ENCODE results near the gene TCEAL6.
A peak's percentile ranks its signal among the peaks of the same experiment; 100 is the strongest.
"Not testable (repeated sequence)": the region's sequence is repeated elsewhere in the genome, so short reads cannot be mapped to it uniquely, and the experiment has no call there.

The TCEAL6 gene

DNA sequence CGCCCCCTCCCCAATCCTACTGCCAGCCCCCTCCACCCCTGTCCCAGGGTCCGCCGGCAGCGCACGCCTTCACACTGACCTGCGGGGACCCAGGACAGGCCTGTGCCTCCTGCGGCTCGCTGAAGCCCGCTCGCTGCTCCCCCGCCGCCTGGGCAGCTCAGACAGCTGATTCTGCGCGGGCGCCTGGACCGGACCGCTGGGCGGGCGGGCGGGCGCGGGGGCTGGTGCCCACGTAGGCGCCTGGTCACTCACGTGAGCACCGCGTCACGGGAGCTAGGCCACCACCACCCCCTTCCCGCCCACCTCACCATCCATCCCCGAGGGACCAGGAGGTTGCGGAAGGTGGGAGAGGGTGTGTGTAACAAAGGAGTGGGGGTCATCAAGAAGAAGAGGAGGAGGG is at the start of gene TCEAL6:
Gene TCEAL6, minus strand, starts transcription at position 208 of the 400 bp plus-strand sequence.
- not testable (repeated sequence) for DNase-seq

DNA sequence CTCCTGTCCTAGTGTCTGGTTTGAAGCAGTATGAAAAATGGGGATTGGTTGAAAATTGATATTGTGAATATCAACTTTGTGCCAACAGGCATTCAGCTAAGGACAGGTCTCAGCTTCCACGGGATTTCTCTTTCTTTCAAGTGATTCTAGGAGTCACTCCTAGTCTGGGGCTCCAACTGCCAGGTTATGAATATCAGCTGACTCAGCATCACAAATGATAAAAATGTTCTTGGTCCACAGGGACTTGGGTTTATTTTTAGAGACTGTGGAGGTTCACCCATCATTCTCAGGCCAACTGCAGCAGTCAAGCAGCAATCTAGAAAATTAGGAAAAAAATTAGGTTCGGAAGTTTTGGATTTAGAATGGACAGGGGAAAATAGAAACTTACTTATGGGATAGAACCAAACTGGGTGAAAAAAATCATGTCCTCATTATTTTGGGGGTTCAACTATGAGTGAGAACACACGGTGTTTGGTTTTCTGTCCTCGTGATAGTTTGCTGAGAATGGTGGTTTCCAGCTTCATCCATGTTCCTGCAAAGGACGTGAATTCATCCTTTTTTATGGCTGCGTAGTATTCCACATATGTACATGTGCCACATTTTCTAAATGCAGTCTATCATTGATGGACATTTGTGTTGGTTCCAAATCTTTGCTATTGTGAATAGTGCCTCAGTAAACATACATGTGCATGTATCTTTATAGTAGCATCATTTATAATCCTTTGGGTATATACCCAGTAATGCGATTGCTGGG is 43.9 kb upstream of the TCEAL6 start:
- DNase-seq = no peak

DNA sequence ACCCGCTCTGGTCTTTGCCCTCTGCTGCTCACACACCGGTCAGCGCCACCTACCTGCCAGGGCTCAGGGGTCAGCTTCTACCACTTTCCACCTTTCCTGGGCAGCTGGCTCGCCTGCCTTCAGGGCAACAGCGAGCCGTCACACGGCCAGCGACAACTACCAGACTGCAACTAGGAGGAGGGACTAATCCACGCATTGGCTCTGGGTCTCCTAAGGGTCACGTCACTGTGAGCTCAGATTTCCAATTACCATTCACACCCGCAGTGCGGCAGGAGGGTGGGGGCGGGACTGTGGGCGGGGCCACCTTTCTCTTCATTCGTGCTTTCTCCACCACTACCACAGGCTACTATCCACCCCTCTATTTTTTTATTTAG is 13.5 kb upstream of the TCEAL6 start, which contains the start of gene BEX5:
Gene BEX5, minus strand, starts transcription at position 172 of the 374 bp plus-strand sequence. CDS start 1,712 bp downstream, outside the sequence.
- peak; percentile 49 to 62 for DNase-seq

DNA sequence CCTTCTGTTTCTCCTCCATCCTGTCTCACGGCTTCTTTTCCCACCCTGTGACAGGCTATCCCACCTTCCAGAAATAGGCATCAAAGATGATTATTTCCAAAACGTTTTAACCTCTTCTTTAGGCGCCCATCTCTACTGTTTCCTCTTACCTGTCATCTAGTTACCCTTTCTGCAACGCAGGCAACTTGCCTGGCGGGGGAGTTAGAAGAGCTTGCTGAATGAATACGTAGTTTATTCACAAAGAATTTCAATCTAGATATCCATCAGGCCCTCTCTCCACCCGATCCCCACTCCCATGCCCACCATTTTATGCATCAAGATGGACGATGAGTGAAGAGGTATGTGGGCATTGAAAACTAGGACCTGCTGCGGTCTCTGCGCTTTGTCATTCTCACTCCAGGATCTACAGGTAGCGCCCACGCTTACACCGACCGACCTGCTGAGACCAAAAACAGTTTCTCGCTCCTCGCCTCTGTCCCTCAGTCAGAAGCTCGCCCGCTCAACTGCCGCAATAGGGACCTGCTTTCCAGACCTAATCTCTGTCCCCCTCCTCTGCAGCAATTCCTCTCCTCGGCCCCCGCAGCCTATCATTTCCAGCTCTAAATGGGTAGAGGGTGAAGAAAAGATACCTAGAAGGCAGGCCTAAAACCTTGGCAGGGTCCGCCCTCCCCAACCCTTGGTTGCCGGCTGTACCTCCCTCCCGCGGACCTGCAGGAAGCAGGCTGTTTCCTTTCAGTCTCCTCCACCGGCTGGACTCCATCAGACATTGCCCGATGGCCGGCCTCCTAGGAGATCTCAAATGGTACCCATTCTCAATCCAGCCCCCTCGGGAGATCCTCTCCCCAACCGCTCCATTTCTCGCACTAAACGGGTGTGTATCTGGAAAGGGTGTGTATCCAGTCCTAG is 12.9 kb upstream of the TCEAL6 start:
- DNase-seq = peak in 1 of 2 experiments; percentile 0

DNA sequence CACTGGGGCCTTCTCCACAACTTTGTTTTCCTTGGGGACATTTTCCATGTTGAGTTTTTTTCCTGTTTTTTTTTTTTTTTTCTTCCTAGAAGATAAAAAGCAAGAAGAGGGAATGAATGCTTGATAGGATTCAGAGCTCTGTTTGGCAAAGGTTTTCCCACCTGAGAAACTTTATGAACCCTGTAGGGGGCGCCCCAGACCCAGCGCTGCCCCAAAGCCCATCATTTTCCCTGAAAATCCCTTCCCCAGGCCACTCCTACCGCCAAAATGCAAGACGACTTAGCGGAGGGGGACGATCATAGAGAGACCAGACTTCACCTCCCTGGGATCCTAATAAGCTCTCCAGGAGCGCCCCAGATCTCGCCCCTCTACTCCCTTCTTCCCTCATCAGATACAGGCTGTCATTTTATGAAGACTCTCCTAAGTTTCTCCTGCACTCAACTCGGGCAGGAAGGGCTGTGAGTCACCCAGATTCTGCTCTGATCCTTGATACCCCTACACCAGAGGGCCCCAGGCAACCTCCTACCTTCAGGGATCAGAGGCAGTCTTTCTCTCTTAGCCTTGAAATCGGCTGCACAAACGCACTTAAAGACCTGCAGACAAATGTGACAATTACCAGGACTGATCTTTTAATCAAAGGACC is 12.1 kb upstream of the TCEAL6 start:
- DNase-seq = peak in 1 of 2 experiments; percentile 12

DNA sequence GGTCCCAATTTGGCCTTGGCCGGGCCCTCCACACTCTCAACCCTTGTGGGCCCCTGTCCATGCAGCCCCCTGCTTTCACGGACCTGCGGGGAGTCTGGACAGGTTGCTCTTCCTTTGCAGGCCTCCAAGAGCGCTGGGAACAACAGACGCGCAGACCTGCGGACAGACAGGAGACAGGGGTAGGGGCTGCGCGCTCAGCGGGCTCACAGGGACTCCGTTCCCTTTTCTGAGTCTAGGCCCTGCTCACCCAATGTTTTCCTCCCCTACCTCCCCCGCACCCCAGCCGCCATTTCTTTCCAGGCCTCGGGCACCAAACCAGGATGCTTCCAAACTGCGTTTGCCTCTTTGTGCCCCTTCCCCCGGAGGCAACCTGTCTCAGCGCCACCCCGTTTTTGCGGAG is 650 bp downstream of the TCEAL6 start:
- DNase-seq = not testable (repeated sequence)

DNA sequence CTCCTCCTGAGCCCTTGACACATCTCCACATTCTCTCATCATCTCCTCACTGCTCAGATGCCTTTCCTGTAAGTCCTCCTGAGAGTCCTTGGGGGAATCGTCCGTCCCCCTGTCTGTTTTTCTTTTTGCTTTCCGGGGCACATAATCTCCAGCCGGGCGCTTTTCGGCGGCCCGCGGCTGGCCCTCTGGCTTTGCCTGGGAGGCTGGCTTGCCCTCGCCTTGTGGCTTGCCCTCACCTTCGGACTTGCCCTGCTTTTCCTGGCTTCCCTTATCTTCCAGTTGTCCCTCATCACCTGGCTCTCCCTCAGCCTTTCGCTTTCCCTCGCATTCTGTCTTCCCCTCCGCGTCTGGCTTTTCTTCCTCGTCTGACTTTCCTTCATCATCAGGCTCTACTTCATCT is 1.4 kb downstream of the TCEAL6 start:
- not testable (repeated sequence) for DNase-seq

DNA sequence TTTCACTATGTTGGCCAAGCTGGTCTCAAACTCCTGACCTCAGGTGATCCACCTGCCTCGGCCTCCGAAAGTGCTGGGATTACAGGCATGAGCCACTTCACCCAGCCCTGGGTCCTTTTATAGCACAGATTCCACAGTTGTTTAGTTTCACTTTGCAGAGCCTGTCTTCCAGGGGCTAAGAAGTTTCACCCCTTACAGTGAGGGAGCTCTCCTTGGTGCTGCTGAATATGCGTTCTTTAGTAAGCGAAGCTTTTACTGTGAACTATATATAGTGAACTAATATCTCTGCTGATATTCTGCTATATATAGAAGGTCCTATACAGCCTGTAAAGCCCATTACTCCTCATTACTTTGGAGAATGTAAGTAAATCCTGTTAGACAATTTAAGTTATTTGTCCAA is 4.2 kb downstream of the TCEAL6 start:
- DNase-seq = no peak

DNA sequence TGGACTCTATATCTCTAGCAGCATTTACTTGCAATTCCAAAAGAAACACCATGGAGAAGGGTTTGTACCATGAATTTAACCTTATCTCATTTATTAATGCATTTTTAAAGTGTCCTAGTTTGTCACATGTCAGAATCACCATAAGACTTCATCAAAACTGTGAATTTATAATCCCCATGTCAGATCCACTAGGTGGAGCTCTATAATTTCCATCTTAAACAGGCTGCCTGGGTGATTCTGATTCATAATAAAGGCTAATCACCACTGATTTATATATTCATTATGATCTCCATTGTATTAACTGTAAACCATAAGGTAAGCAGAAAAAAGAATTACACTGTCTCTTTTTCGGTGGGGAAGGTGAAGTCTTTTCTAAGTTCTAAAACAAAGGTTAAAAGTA is 12.8 kb downstream of the TCEAL6 start:
- no peak for DNase-seq

DNA sequence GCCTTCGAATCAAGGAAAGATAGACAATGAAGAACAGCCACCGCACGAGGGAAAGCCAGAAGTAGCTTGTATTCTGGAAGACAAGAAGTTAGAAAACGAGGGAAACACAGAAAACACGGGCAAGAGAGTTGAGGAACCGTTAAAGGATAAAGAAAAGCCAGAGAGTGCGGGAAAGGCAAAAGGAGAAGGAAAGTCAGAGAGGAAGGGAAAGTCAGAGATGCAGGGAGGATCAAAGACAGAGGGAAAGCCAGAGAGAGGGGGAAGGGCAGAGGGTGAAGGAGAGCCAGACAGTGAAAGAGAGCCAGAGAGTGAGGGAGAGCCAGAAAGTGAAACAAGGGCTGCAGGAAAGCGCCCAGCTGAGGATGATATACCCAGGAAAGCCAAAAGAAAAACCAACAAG is 15.4 kb downstream of the TCEAL6 start:
- DNase-seq = no peak

DNA sequence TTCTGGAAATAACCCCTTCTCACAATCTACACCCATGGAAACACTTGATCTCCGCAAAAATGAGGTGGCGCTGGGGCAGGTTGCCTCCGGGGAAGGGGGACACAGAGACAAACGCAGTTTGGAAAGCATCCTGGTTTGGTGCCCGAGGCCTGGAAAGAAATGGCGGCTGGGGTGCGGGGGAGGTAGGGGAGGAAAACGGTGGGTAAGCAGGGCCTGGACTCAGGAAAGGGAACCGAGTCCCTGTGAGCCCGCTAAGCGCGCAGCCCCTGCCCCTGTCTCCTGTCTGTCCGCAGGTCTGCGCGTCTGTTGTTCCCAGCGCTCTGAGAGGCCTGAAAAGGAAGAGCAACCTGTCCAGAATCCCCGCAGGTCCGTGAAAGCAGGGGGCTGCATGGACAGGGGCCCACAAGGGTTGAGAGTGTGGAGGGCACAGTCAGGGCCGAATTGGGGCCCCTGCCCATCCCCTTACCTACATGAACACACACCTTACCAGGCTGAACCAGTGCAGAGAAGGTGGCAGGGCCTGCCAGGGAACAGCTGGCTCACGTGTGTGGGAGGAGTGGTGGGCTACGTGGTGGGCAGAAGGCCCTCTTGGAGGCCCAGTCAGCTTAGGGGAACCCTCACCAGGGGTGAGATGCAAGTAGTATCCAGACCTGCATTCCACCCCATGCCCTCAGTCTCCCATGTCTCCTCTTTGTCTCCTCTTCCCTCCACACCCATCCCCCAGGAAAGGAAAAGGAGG is 16.0 kb downstream of the TCEAL6 start:
- not testable (repeated sequence) for DNase-seq

DNA sequence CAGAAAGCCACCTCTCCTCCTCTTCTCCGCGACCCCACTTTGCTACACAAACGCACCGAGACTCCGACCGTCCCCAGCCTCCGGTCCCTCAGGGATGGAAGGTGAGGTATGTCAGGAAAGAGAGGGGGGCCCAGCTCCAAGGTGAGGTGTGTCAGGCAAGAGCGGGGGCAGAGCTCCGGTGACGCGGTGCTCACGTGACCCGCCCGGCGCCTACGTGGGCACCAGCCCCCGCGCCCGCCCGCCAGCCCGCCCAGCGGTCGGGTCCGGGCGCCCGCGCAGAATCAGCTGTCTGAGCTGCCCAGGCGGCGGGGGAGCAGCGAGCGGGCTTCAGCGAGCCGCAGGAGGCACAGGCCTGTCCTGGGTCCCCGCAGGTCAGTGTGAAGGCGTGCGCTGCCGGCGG is 16.8 kb downstream of the TCEAL6 start, which contains the start of gene TCEAL2:
Gene TCEAL2, plus strand, starts transcription at position 244 of the 400 bp plus-strand sequence. CDS start 1,152 bp downstream, outside the sequence.
- not testable (repeated sequence) for DNase-seq

DNA sequence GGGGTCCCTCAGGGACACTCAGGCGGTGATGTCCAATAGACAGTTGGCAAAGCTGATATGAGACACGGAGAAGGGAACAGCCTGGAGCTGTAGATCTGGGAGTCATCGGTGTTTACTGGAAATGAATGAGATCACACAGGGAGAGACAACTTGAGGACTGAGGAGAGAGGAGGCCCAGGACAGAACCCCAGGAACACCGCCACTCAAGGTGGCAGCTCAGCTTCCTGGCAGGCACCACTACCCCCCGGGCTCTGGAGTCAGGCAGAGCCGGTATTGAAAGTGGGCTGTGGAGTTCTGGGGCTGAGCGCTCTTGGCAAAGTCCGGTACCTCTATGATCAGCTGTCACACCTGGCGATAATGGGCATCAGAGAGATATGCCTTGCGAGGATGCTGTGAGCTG is 17.3 kb downstream of the TCEAL6 start:
- DNase-seq = not testable (repeated sequence)

DNA sequence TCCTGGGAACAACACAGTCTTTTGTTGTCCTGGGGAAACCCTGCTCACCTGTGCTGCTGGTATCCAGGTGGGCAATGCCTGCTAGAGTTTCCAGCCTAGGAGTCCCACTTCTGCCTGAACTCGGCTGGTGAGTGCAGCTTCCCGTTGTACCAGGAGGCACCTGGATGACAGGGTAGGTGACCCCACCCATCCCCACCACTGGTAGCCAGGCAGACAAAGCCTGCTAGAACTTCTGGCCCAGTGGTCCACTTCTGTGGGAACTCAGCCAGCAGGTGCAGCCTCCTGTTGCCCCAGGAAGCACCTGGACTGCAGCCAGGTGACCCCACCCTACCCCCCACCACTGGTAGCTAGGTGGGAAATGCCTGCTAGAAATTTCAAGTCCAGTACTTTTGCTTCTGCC is 26.5 kb downstream of the TCEAL6 start:
- no peak for DNase-seq

DNA sequence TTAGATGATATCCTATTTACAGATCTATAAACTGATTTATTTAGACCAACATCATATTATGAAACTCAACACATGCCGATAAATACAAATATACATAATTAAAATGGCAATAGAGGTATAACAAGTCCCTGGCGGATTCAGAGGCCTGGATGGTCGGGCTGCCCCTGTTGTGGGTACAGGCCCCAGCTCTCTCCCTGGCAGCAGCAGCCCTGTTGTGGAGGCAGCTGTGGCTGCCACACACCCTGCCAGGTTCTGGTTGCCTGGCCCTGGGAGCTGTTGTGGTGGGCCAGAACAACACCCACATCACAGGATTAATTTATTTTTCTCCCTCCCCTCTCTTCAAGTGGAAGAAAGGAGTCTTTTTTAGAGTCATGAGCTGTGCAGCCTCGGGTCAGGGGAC is 28.9 kb downstream of the TCEAL6 start:
- no peak for DNase-seq

Data from SHP77 (cell line).